GM08714 (cell line): ENCODE measurements around the gene KIF1C.

ENCODE experiments used
- H3K4me3 ChIP-seq: fragments of 200-500 bp; sonication (Bioruptor generic); 2 replicates; pipeline ENCODE4 v1.5.1; 2014; ENCODE audit warnings: mild to moderate bottlenecking, low read length, inconsistent platforms
- ZNF274 ChIP-seq: IDR thresholded peaks from 2 replicates; pipeline ENCODE4 v1.6.1; 2012; ENCODE audit warnings: mild to moderate bottlenecking, low read depth, low read length

KIF1C gene

GRCh38 chr17:5077781-5078105 lies 80.0 kb downstream of the KIF1C start:
- peak overlapping the region; percentile 67; the same call in 1 of the 2 replicates for H3K4me3 ChIP-seq
- no peak for TF ChIP-seq ZNF274
